Mesothelial cell of epicardium (in vitro differentiated cells): ENCODE results near the gene SDK1. TPM values are rescaled to one million over a fixed set of nuclear protein-coding genes. Genes with fewer than 3 reads are reported as not detected.

ENCODE experiments used
- DNase-seq, 2 experiments: peaks; one replicate each; pipeline ENCODE4 v3.0.0; 2021; ENCODE audit warnings: low spot score in 2 of 2; ENCODE audit not compliant: unreplicated experiment in 2 of 2
- H3K27ac Mint-ChIP-seq: 2 replicates; pipeline ENCODE4 v1.8.0; 2021; ENCODE audit warnings: mixed read lengths
- H3K27me3 Mint-ChIP-seq: 2 replicates; pipeline ENCODE4 v1.8.0; 2021; ENCODE audit warnings: low read depth, mixed read lengths
- H3K36me3 Mint-ChIP-seq: 2 replicates; pipeline ENCODE4 v1.8.0; 2021; ENCODE audit warnings: mixed read lengths
- H3K4me1 Mint-ChIP-seq: 2 replicates; pipeline ENCODE4 v1.8.0; 2021; ENCODE audit warnings: mixed read lengths
- H3K4me3 Mint-ChIP-seq: 2 replicates; pipeline ENCODE4 v1.8.0; 2021; ENCODE audit warnings: mild to moderate bottlenecking, moderate library complexity, mixed read lengths
- H3K9me3 Mint-ChIP-seq: 2 replicates; pipeline ENCODE4 v1.8.0; 2021; ENCODE audit warnings: mixed read lengths
- total RNA-seq: library from RNA; stranded (reverse); gene quantifications from 3 replicates; pipeline ENCODE4 v1.2.1, GENCODE V29; 2021
- TF ChIP-seq, protein P1 (sequence below): fragments of 200-600 bp; sonication (generic); IDR thresholded peaks from one replicate; pipeline ENCODE4 v1.5.0; 2021; ENCODE audit warnings: antibody characterized with exemption; ENCODE audit not compliant: unreplicated experiment

SDK1 gene
- total RNA-seq, 1 donor from 2014 or later = 12.8 TPM

DNA sequence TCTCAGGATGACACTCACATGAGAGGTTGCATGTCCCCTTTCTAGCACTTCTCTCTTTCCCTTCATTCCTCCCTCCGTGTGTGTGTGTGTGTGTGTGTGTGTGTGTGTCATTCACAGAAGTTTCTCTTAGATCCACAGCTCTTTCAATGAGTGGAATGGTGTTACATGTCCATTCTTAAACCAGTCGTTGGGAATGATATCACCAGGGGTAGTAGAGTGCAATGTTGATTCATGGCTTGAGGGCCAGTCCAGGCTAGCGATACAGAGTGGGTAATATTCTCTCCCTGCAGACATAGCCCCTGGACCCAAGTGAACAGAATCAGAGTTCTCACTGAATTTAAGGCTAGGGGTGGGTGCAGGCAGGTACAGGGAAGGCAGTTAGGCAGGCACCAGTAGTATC lies 187.8 kb downstream of the SDK1 start:
- TF ChIP-seq, protein P1, sequence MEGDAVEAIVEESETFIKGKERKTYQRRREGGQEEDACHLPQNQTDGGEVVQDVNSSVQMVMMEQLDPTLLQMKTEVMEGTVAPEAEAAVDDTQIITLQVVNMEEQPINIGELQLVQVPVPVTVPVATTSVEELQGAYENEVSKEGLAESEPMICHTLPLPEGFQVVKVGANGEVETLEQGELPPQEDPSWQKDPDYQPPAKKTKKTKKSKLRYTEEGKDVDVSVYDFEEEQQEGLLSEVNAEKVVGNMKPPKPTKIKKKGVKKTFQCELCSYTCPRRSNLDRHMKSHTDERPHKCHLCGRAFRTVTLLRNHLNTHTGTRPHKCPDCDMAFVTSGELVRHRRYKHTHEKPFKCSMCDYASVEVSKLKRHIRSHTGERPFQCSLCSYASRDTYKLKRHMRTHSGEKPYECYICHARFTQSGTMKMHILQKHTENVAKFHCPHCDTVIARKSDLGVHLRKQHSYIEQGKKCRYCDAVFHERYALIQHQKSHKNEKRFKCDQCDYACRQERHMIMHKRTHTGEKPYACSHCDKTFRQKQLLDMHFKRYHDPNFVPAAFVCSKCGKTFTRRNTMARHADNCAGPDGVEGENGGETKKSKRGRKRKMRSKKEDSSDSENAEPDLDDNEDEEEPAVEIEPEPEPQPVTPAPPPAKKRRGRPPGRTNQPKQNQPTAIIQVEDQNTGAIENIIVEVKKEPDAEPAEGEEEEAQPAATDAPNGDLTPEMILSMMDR = no peak
- Mint-ChIP-seq H3K36me3 (peaks cover 3% of the 10 kb centered on the region), H3K9me3 (peaks cover 14% of the 10 kb centered on the region), H3K4me3 (no peak overlapping the region), H3K4me1 (peaks cover 8% of the 10 kb centered on the region), H3K27ac (no peak overlapping the region), H3K27me3 (no peaks in the 10 kb centered on the region)
- DNase-seq = no peak

DNA sequence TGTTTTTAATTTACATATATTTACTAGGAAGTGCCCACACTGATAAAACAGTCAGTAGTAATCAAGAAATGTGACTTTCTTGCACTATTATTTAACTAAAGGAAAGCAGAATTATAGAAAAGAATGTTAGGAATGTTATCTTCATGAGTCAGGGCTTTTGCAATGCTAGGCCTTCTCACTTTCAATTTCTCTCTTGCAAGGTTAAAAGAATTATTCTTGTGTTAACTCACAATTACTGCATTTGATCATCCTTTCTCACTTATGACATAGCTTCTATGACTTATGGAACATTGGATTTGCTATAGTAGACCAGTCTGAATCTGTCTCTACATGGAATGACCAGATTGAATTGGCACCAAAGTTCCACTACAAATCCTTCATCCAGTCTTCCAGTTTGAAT lies 192.4 kb downstream of the SDK1 start:
- H3K27ac Mint-ChIP-seq = peak overlapping the region; percentile 89
- no peaks in the 10 kb centered on the region for H3K36me3 Mint-ChIP-seq
- no peaks in the 10 kb centered on the region for H3K27me3 Mint-ChIP-seq
- H3K4me1 Mint-ChIP-seq = peaks cover 32% of the 10 kb centered on the region
- no peaks in the 10 kb centered on the region for H3K9me3 Mint-ChIP-seq
- TF ChIP-seq, protein P1 = no peak
- no peak overlapping the region for H3K4me3 Mint-ChIP-seq
- no peak for DNase-seq

DNA sequence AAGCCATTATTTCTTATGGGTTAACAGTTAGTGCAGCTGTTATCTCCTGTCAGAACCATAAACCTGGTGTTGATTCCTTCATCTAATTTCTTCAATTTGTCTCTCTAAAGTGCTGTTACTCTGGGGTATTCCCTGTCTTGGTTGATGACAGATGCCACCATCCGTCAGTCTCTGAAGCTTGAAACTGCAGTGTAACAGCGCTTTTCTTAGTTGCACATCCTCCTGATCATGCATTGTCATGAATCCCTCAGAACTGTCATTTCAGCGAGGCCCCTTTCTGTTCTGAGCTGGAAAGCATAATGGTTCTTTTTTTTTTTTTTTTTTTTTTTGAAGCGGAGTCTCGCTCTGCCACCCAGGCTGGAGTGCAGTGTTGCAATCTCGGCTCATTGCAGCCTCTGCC lies 193.9 kb downstream of the SDK1 start:
- no peak overlapping the region for H3K4me3 Mint-ChIP-seq
- H3K27me3 Mint-ChIP-seq = no peaks in the 10 kb centered on the region
- peaks cover 7% of the 10 kb centered on the region for H3K9me3 Mint-ChIP-seq
- H3K36me3 Mint-ChIP-seq = peaks cover 6% of the 10 kb centered on the region
- H3K27ac Mint-ChIP-seq = no peak overlapping the region
- TF ChIP-seq, protein P1 = no peak
- no peak for DNase-seq
- peaks cover 32% of the 10 kb centered on the region for H3K4me1 Mint-ChIP-seq

DNA sequence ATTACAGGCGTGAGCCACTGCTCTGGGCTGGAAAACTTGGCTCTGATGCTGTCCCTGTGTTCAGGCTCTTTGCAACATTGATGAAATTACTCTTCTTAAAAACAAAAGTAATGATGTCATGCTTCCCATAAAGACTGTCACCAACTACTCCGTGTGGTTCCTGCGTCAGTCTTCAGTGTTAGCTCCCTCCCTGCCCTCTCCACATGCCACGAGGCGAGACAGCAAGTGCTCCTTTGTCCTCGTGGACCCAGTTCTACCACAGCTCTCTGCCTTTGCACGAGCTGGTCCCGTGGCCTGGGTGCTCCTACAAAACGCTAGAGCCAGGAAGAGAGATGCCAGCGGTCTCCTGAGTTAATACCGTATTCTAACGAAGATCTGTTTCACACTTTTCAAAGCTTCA lies 194.5 kb downstream of the SDK1 start:
- Mint-ChIP-seq H3K4me1 (peaks cover 32% of the 10 kb centered on the region), H3K4me3 (no peak overlapping the region), H3K36me3 (peaks cover 12% of the 10 kb centered on the region), H3K27ac (no peak overlapping the region), H3K9me3 (peaks cover 13% of the 10 kb centered on the region), H3K27me3 (no peaks in the 10 kb centered on the region)
- DNase-seq = no peak
- TF ChIP-seq, protein P1 = no peak

DNA sequence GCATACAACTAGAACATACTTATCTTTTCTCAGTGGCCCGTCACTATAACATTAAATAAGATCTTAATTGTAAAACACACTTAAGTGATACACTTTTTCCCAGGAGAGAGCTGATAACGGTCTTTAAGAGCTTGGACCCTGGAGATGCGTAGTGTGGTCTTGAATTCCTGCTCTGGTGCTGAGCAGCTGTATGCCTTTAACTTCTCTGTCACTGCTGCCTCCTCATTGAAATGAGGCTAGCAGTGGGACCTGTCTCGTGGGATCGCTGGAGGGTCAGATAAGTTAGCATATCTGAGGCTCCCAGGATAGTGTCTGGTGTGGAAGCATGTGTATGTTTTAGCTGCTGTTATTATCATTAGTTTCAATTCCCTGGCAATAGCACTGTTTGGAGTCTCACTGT lies 194.9 kb downstream of the SDK1 start:
- H3K4me1 Mint-ChIP-seq = peaks cover 32% of the 10 kb centered on the region
- DNase-seq = no peak
- H3K4me3 Mint-ChIP-seq = no peak overlapping the region
- TF ChIP-seq, protein P1 = no peak
- H3K9me3 Mint-ChIP-seq = peaks cover 17% of the 10 kb centered on the region
- H3K27ac Mint-ChIP-seq = no peak overlapping the region
- H3K27me3 Mint-ChIP-seq = no peaks in the 10 kb centered on the region
- H3K36me3 Mint-ChIP-seq = peaks cover 15% of the 10 kb centered on the region

DNA sequence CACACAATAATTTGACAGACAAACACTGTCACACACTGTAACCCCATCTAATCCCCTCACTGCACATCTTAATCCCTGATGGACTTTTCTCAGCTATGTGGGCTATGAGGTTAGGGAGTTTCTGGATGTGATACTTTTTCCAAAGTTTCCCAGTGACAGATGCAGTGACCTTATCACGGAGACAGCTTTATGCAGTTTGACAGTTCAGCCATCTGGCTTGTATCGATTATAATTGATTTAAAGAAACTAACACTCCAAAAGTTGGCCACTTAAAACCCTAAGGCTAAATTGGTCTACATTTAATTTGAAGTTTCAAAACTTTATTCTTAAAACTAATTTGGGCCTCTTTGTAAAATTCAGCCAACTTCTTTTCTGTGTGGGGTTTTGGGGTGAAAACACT lies 196.7 kb downstream of the SDK1 start:
- H3K27me3 Mint-ChIP-seq = no peaks in the 10 kb centered on the region
- H3K36me3 Mint-ChIP-seq = peaks cover 19% of the 10 kb centered on the region
- TF ChIP-seq, protein P1 = no peak
- H3K4me1 Mint-ChIP-seq = peaks cover 32% of the 10 kb centered on the region
- no peak overlapping the region for H3K4me3 Mint-ChIP-seq
- H3K9me3 Mint-ChIP-seq = peaks cover 27% of the 10 kb centered on the region
- DNase-seq = no peak
- H3K27ac Mint-ChIP-seq = no peak overlapping the region
